ENCODE measurements around the gene ASXL1.

ASXL1 gene

GRCh38 chr20:32385541-32385940 lies 27.4 kb downstream of the ASXL1 start:
- H3K27ac ChIP-seq = peak overlapping the region; percentile 36
- TF ChIP-seq, protein P1, sequence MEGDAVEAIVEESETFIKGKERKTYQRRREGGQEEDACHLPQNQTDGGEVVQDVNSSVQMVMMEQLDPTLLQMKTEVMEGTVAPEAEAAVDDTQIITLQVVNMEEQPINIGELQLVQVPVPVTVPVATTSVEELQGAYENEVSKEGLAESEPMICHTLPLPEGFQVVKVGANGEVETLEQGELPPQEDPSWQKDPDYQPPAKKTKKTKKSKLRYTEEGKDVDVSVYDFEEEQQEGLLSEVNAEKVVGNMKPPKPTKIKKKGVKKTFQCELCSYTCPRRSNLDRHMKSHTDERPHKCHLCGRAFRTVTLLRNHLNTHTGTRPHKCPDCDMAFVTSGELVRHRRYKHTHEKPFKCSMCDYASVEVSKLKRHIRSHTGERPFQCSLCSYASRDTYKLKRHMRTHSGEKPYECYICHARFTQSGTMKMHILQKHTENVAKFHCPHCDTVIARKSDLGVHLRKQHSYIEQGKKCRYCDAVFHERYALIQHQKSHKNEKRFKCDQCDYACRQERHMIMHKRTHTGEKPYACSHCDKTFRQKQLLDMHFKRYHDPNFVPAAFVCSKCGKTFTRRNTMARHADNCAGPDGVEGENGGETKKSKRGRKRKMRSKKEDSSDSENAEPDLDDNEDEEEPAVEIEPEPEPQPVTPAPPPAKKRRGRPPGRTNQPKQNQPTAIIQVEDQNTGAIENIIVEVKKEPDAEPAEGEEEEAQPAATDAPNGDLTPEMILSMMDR (conservative IDR thresholded peaks at IDR 0.05) = no peak

DNA sequence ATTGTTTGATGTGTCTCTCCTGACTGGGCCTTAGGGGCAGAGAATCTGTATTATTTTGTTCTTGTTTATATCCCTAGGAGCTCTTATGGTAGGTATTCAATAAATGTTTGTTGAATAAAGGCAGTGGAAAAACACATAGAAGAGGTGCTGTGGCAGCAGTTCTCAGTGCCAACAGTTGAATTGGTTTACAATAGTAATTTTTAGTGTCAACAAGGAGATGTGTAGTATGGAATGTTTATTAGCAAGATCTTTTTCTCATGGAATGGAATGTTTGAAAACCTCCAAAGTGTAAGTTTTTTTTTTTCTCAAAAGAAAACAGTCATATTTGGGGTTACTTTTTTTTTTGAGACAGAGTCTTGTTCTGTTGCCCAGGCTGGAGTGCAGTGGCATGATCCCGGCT lies 28.0 kb downstream of the ASXL1 start:
- peak overlapping the region; percentile 36 for H3K27ac ChIP-seq
- TF ChIP-seq, protein P1 (conservative IDR thresholded peaks at IDR 0.05) = no peak

DNA sequence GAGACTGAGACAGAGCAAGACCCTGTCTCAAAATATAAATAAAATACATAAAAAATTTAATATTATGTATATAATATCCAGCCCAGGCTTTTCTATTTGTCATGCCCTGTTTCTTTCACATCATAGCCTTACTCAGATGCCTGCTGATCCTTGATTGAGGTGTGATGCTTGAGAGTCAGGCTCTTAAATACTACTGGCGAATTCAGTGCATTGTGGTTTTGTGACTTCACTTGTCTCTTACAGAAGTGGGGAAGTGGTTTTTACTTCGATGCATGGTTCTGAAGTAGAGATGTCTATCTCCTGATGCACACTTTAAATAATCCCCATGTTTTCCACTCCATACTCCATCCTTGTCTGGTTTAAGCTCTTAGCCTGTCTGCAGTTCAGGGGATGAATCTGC lies 29.1 kb downstream of the ASXL1 start:
- TF ChIP-seq, protein P1 (conservative IDR thresholded peaks at IDR 0.05) = no peak
- no peak overlapping the region for H3K27ac ChIP-seq

DNA sequence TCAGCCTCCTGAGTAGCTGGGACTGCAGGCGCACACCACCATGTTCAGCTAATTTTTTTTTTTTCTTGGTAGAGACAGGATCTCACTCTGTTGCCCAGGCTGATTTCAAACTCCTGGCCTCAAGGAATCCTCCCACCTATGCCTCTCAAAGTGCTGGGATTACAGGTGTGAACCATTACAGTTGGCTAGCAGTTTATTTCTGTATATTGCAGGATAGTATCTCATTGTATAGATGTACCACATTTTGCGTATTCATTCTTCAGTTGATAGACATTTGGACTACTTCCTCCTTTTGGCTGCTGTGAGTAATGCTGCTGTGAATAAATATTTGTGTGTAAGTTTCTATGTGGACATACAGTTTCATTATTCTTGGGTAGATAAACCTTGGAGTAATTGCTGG lies 32.9 kb downstream of the ASXL1 start:
- no peak overlapping the region for H3K27ac ChIP-seq
- TF ChIP-seq, protein P1 (conservative IDR thresholded peaks at IDR 0.05) = no peak

GRCh38 chr20:32395066-32395465 lies 36.9 kb downstream of the ASXL1 start:
- H3K27ac ChIP-seq = no peak overlapping the region
- TF ChIP-seq, protein P1 (conservative IDR thresholded peaks at IDR 0.05) = no peak

DNA sequence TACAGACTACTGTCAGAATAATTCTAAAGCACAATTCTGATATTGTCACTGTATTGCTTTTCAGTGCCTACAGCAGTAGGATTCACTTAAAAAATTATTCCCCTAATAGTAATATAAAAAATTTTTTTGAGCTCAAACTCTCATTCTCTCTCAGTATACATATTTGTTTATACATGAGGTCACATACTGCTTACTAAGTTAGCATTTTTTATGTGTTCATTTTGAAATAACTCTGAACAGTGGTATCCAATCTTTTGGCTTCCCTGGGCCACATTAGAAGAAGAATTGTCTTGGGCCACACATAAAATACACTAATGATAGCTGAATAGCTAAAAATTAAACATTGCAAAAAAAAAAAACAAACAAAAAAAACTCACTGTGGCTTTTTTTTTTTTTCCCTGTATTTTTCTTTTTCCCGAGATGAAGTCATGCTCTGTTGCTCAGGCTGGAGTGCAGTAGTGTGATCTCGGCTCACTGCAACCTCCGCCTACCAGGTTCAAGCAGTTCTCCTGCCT lies 38.6 kb downstream of the ASXL1 start:
- TF ChIP-seq, protein P1 (conservative IDR thresholded peaks at IDR 0.05) = no peak
- no peak overlapping the region for H3K27ac ChIP-seq

DNA sequence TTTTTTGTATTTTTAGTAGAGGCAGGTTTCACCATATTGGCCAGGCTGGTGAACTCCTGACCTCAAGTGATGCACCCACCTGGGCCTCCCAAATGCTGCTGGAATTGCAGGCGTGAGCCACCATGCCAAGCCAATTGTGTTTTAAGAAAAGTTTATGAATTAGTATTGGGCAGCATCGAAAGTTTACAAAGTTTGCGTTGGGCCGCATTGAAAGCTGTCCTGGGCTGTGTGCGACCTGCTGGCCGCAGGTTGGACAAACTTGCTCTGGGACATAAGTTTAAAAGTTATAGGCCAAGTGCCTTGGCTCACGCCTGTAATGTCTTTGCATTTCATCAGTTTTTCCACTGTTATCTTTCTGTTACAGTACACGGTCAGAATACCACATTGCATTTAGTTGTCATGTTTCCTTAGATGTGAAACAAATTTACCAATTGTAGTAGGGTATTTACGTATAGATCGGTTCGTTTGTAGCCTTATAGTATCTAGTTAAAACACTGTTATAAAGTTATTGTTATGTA lies 39.5 kb downstream of the ASXL1 start:
- no peak overlapping the region for H3K27ac ChIP-seq
- TF ChIP-seq, protein P1 (conservative IDR thresholded peaks at IDR 0.05) = no peak

Measured in VCaP (cell line).